D721Med (cell line): ENCODE data around the gene CCDC191.

Source experiments
- DNase-seq: peaks from one replicate; pipeline ENCODE4 v3.0.0; 2011; ENCODE audit warnings: low spot score; ENCODE audit not compliant: insufficient read length
- FAIRE-seq: peaks from 2 replicates; lab custom pipeline; 2011; peaks lifted over from hg19 to GRCh38; lab: Jason Lieb, UNC
- CTCF ChIP-seq: IDR thresholded peaks from 2 replicates; pipeline ENCODE4 v1.5.1; 2012; ENCODE audit warnings: mild to moderate bottlenecking, control low read depth; ENCODE audit not compliant: insufficient read depth; ENCODE audit errors: missing control alignments

CCDC191 gene

GRCh38 chr3:114093596-114093995 is 37.3 kb upstream of the CCDC191 start:
- DNase-seq: no peak
- no peak for FAIRE-seq
- TF ChIP-seq CTCF: no peak

- FAIRE-seq: no peak
- DNase-seq: no peak
These were observed 36.7 kb upstream of the CCDC191 start for GRCh38 chr3:114093016-114093380.

GRCh38 chr3:114092151-114093015 is 36.1 kb upstream of the CCDC191 start:
- no peak for DNase-seq
- no peak for TF ChIP-seq CTCF
- no peak for FAIRE-seq

More at GRCh38 chr3:114093016-114093380, 36.7 kb upstream of the CCDC191 start:
- no peak for TF ChIP-seq CTCF

- peak; percentile 30 for DNase-seq
- FAIRE-seq: peak; percentile 77
- no peak for TF ChIP-seq CTCF
These were observed 33.3 kb upstream of the CCDC191 start for GRCh38 chr3:114089675-114090074.

GRCh38 chr3:114086356-114086755 is 30.0 kb upstream of the CCDC191 start:
- no peak for DNase-seq
- TF ChIP-seq CTCF: no peak
- no peak for FAIRE-seq

- no peak for FAIRE-seq
- no peak for DNase-seq
- TF ChIP-seq CTCF: no peak
These were observed 26.8 kb upstream of the CCDC191 start for GRCh38 chr3:114083112-114083511.

GRCh38 chr3:114081037-114081436 is 24.7 kb upstream of the CCDC191 start:
- DNase-seq: no peak
- no peak for FAIRE-seq
- TF ChIP-seq CTCF: no peak
